ENCODE data around the gene CREB3L1.

GRCh38 chr11:46290011-46290410 lies 12.5 kb downstream of the CREB3L1 start:
- TF ChIP-seq CTCF (conservative IDR thresholded peaks at IDR 0.05; ENCODE audit: low read depth, low read length): no peak
- no peak for TF ChIP-seq EZH2 (IDR thresholded peaks at IDR 0.05; ENCODE audit: low read length, unreplicated experiment)
